Stimulated activated CD8-positive, alpha-beta memory T cell treated with anti-CD3 and anti-CD28 coated beads, Interleukin-2, amount 100 ng/mL, for 1 hour (primary cell): ENCODE results near the gene MGAT3.
"Not testable (repeated sequence)": the region's sequence is repeated elsewhere in the genome, so short reads cannot be mapped to it uniquely, and the experiment has no call there.

ENCODE experiments used
- DNase-seq, 2 donors: peaks; one replicate each; pipeline ENCODE4 v3.0.0-alpha.2; 2020; ENCODE audit warnings: low read depth in 2 of 2

The MGAT3 gene, protein sequence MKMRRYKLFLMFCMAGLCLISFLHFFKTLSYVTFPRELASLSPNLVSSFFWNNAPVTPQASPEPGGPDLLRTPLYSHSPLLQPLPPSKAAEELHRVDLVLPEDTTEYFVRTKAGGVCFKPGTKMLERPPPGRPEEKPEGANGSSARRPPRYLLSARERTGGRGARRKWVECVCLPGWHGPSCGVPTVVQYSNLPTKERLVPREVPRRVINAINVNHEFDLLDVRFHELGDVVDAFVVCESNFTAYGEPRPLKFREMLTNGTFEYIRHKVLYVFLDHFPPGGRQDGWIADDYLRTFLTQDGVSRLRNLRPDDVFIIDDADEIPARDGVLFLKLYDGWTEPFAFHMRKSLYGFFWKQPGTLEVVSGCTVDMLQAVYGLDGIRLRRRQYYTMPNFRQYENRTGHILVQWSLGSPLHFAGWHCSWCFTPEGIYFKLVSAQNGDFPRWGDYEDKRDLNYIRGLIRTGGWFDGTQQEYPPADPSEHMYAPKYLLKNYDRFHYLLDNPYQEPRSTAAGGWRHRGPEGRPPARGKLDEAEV

DNA sequence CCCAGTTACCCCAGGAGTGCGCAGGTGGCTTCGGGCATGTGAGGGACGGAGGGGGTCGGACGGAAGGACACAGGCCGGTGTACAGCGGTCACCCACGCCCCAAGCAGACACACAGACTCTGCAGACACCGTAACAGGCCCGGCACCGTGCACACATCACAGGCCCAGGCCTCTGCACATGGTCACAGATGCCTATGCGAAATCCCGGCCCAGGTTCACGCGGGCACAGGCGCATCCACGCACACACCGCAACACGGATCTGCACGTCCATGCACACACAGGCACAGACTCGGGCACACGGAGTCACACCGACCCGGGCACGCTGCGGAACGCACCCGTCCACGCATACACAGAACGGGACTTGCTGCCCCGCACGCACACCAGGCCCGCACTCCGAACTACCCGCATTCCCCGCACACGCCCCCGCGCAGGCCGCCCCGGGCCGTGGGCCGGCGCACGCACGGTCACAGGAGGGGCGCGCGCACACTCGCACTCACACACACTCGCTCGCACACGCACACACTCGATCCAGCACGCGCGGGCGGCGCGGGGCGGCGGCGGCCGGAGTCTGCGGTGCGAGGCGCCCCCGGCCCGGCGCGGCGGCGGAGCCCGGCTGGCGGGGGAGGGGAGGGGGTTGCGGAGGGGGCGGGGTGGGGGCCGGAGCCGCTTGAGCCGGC, at the start of gene MGAT3:
TSS of gene MGAT3 (plus strand) at position 491 of the 676 bp plus-strand sequence. CDS start 30,336 bp downstream, outside the sequence.
- no peak for DNase-seq

DNA sequence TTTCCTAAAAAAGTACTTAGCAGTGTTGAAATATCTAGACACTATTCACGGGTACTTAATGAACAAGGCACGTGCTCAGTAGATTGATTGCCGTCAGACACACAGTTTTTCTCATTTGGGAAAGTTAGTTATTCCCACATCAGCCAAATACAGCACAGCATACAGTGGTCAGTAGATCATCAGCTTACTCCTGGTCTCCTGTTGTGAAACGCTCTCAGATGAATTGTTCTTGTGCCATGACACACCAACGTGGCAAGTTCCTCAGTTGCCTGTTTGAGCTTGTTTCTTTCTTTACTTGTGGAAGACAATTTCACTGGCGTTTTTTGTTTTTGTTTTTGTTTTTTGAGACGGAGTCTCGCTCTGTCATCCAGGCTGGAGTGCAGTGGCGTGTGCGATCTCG, 48.6 kb upstream of the MGAT3 start:
- DNase-seq, result no peak

DNA sequence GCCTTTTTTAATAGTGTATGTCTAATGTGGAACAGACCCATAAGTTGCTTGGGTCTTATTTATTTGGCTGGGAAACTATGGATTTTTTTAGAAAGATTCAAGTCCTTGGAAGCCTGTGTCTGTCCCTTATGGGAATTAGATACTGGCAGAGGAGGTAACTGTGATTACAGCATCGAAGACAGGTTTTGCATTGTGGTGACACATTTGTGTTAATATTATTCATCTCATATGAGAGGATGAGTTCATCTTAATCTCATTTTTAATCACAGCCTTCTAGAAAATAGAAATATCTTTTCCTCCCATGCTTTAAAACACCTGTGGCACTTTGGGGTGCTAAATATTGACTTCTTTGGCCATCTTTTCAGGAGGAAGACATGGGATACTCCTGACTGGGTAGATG, 48.0 kb upstream of the MGAT3 start:
- no peak for DNase-seq

DNA sequence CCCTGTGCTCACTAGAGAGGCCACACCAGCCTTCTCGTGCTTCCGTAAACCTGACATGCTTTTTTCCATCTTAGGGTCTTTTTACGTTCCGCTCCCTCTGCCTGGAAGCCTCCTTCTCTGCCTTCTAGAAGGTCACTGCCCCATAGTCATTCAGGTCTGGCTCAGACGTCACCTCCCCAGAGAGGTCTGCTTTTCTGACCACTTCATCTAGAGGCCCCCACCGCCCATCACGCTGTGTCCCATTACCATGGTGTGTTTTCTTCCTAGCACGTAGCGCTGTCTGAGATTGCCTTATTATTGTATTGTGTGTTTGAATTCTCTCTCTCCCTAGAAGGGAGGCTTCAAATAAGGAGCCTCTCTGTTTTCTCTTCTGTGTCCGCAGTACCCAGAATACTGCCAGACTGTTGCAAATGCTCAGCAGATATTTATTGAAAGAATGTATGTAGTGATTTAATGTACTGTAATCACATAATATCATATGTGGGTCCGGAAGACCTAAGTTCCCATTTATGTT, 47.2 kb upstream of the MGAT3 start:
- DNase-seq, result no peak

DNA sequence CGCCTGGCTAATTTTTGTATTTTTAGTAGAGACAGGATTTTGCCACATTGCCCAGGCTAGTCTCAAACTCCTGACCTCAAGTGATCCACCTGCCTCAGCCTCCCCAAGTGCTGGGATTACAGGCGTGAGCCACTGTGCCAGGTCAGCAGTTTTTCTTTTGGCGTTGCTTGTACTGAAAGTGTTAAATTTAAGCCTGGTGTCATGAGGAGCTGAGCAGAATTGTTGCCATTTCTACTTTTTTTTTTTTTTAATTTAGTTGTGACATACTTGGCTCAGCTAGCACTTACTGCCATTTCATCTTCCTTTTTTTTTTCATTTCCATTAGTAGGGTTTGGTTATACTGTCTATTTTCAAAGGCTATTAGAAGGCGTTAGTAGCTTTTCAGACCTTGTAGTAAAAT, 46.5 kb upstream of the MGAT3 start:
- no peak for DNase-seq

DNA sequence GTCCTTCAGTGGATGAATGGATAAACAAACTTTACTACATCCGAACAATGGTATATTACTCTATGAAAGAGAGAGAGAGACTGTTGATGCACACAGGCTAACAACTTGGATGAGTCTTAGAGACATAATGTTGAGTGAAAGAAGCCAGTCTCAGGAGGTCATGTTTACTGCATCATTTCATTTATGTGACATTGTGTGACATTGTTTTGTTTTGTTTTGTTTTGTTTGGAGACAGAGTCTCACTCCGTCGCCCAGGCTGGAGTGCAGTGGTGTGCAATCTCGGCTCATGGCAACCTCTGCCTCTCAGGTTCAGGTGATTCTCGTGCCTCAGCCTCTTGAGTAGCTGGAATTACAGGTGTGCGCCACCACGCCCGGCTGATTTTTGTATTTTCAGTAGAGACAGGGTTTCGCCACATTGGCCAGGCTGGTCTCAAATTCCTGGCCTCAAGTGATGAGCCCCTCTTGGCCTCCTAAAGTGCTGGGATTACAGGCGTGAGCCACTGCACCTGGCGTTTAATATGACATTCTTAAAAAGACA, 44.9 kb upstream of the MGAT3 start:
- DNase-seq, result not testable (repeated sequence)

DNA sequence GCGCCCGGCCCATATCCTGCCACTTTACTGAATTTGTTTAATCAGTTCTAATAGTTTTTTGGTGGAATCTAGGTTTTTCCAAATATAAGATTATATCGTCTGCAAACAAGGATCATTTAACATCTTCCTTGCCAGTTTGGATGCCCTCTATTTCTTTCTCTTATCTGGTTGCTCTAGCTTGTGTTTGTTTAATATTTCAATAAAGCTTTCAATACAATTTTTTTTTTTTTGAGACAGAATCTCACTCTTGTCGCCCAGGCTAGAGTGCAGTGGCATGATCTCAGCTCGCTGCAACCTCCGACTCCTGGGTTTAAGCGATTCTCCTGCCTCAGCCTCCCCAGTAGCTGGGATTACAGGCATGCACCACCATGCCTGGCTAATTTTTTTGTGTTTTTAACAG, 43.6 kb upstream of the MGAT3 start:
- not testable (repeated sequence) for DNase-seq

DNA sequence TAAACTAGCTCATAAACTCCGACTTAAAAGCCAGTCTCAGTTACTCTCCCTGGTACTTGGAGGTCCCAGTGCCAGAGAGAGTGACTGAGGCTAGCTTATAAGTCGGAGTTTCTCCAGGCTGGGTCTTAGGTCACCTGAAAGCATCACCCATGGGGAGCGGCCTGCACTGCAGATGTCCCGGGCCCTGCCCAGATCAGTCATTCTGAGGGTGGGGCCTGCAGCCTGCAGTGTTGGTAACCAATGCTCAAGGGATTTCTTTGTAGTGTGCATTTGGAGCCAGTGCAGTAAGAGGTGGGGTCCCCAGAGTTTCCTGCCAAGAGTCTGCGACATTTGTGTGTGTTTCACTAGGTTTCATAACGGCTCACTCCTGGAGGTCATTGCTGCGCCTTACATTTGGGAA, 42.4 kb upstream of the MGAT3 start:
- DNase-seq, result no peak

DNA sequence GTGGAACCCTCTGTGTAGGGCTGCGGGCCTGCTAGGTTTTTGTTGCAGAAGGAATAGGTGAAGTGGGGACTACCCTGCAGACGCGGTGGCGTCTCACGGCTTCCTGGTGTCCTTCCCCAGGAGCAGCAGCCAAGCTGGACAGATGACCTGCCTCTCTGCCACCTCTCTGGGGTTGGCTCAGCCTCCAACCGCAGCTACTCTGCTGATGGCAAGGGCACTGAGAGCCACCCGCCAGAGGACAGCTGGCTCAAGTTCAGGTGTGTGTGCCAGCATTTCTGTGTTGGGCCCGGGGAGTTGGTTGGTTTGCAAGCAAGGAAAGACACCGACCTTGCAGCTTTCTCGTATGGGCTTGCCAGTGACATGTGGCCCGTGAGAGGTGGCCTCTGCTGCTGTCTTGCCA, 41.9 kb upstream of the MGAT3 start:
- DNase-seq, result no peak

DNA sequence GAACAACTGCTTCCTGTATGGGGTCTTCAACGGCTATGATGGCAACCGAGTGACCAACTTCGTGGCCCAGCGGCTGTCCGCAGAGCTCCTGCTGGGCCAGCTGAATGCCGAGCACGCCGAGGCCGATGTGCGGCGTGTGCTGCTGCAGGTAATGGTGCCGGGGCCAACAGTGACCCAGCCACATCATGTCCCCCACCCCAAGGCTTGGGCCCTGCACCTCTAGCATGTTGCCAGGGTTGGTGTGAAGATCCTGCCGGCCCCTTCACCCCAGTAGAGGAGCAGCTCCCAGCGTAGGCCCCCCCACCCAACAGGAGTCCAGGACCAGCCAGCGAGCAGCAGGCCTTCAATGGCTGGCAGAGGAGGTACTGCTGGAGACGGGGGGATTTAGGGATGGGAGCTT, 41.3 kb upstream of the MGAT3 start:
- DNase-seq, result no peak

DNA sequence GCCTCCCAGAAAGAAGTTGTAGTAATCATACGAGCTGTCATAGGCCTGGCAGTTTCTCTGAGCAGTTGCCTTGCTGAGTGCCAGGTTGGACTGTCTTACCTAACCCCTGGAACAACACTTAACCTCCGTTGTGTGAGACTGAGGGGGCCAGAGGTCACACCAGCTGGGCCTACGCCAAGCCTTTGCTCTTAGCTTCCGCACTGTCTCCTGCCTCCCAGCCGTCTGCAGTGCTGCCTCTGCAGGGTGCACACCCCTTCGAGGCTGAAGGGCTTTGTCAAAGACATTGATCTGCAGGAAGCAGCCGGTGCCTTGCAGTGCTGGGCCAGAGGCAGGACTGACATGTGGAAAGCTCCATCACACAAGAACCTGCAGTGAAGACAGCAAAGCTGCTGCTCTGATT, 40.5 kb upstream of the MGAT3 start:
- DNase-seq, result no peak

DNA sequence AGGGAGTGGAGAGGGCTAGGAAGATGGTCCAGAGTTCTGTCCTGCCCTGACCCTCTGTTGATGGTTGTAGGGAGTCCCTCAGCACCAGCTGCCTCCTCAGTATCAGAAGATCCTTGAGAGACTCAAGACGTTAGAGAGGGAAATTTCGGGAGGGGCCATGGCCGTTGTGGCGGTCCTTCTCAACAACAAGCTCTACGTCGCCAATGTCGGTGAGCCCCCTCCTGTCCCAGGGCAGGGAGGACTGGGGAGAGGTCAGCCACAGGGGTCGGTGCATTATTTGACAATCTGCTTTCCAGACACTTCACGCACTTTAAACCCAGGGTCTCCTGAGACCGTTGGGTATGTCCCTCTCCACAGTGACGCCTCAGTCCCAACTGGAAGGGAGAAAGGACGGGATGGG, 39.2 kb upstream of the MGAT3 start:
- DNase-seq, result no peak

DNA sequence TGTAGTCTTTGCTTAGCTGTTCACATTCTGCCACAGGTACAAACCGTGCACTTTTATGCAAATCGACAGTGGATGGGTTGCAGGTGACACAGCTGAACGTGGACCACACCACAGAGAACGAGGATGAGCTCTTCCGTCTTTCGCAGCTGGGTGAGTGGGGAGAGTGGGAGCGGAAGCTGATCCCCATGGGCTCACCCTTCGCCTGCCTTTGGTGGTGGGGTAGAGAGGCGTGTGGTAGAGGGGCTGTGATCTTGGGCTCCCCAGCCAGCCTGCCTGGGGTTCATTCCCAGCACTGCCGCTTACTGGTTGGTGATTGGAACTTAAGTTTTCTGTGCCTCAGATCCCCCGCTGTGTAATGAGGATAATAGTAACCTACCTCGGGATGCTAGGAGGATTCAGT, 38.1 kb upstream of the MGAT3 start:
- no peak for DNase-seq

DNA sequence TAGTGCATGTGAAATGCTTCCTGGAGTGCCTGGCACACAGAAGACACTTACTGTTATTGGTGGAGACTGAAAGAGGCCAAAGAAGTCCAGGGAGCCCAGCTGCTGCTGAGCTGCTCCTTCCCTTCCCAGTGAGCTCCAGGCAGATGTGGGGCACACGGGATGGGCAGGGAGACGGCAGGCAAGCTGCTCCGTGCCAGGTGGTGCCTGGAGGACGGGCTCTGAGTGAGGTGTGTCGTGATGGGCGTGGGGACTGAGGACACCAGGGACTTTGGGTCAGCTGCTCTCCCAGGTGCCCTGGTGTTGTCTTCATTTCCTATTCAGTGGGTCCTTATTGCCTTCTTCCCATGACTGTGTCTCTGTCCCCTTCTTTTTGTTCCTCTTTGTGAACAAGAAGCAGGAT, 37.7 kb upstream of the MGAT3 start:
- no peak for DNase-seq

DNA sequence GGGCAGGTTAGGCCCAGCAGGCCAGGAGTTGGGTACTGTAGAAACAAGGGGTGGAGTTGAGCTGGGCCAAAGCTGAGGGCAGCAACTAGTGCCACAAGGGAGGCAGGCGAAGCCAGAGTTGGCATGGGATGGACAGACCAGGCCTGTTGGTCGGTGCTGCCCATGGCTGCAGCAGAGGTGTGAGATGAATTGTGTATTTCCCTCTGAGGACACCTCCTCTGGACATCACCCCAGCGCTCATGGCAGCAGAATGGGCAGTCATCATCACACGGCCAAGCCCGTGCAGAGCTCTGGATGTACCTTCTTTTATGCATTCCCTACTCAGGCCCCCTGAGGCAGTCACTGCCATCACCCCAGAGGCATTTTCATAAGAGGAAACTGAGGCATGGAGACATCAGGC, 36.9 kb upstream of the MGAT3 start:
- no peak for DNase-seq

DNA sequence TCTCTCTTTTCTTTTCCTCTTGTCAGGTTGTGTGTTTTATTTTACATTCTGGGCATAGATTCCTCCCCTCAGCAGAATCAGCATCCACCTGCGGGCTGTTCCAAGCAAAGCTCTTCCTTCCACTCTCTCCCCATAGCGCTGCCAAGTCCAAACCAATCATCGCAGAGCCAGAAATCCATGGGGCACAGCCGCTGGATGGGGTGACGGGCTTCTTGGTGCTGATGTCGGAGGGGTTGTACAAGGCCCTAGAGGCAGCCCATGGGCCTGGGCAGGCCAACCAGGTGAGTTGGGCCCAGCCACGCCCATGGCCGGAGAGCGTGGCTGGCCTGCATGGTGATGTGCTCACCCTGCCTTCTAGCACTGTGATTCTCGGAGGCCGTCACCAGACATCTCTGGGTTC, 35.1 kb upstream of the MGAT3 start:
- DNase-seq, result no peak

DNA sequence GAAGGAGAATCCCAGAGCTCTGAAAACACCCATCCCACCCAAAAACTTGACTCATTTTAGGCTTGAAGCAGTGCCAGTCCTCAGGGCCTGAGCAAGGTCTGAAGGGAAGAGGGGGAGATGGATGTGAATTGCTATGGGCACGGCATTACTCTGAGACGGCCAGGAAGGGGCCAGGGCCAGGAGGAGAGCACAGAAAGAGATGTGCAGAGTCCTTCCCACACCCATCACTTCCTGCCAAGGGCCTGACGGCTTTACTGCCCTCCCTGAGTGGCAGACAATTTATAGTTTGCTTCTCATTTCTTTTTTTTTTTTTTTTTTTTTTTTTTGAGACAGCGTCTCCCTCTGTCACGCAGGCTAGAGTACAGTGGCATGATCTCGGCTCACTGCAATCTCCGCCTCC, 34.7 kb upstream of the MGAT3 start:
- no peak for DNase-seq

DNA sequence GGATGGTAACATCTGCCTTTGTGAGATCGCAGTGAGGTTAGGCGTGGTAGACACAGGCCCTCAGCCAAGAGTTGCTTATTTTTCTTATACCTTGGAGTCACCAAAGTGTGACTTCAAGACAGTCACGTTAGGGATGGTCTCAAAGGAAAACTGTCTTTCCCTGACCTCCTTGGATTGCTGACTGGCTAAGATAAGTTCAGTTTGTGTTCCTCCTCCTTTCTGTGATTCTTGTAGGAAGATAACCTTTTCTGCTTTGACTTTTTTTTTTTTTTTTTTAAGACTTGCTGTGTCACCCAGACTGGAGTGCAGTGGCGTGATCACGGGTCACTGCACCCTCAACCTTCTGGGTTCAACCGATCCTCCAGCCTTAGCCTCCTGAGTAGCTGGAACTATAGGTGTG, 34.1 kb upstream of the MGAT3 start:
- no peak for DNase-seq

DNA sequence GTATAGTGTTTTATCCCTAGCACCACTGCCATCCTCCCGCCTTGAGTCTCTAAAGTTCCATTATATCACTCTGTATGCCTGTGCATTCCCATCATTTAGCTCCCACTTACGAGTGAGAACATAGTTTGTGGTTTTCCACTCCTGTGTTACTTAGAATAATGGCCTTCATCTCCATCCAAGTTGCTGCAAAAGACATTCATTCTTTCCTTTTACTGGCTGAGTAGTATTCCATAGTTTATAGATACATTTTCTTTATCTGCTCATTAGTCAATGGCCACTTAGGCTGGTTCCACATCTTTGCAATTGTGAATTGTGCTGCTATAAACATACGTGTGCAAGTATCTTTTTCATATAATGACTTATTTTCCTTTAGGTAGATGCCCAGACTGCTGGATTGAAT, 32.8 kb upstream of the MGAT3 start:
- DNase-seq, result no peak

DNA sequence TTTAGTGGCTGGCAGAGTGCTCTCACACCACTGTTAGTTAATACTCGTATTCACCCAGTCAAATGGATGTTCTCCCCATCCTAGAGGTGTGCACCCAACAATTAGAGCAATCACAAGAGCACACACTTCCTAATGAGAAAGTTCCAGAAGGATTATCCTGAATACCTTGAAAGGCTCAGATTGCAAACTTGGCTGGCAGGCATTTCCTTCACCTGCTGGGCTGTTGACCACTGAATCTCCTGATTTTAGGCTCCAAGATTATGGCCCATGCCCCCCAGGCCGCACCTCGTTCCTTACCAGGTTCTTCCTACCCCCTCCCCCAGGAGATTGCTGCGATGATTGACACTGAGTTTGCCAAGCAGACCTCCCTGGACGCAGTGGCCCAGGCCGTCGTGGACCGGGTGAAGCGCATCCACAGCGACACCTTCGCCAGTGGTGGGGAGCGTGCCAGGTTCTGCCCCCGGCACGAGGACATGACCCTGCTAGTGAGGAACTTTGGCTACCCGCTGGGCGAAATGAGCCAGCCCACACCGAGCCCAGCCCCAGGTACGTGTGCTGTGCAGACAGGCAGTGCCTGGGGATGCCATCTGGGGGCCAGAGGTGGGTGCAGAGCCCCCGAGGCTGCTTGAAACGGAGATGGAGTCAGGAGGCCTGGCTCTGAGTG, 30.3 kb upstream of the MGAT3 start:
- no peak for DNase-seq

DNA sequence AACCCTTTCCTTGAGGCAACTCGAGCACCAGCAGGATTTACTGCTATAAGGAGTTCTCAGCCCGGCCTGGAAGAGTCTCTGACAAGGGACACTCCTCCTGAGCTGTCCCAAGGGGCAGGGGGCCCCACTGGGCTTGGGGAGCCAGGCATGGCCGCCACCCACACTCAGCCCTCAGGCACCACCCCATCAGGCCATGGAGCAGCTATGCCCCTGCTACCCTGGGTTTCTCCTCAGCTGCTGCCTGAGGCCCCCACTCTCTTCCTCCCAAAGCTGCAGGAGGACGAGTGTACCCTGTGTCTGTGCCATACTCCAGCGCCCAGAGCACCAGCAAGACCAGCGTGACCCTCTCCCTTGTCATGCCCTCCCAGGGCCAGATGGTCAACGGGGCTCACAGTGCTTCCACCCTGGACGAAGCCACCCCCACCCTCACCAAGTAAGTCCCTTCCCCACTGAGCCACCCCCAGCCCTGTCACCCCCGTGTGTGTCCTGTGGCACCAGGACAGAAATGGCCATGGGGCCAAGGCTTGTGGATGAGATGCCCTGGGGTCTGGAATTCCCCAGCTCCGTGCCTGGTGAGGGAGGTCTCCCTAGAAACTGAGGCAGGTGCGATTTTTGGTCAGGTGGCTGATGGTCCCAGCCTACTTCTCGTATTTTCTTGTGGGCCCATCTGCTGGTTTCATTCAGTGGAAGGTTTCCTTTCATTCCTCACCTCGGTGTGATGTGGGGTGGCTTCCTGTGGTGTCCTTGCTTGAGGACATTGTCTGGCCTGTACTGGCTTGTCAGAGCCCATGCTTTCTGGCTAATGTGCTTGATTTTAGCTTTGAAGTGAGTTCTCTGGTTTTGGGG, 28.8 kb upstream of the MGAT3 start:
- DNase-seq, result no peak
